HG02588 (cell line): ENCODE results near the gene ADCY6.

Experiments
- ATAC-seq: cut with Tn5 transposase; IDR thresholded peaks from one replicate; pipeline ENCODE4 v1.9.1; 2021; ENCODE audit warnings: mild to moderate bottlenecking, moderate library complexity; ENCODE audit not compliant: unreplicated experiment

Gene ADCY6

GRCh38 chr12:48816143-48816854 is 27.4 kb upstream of the ADCY6 start:
- ATAC-seq, result no peak

GRCh38 chr12:48815126-48816110 is 26.5 kb upstream of the ADCY6 start:
- ATAC-seq, result peak; percentile 33

GRCh38 chr12:48814262-48815125 is 25.6 kb upstream of the ADCY6 start:
- peak; percentile 81 for ATAC-seq

GRCh38 chr12:48813465-48814261 is 24.8 kb upstream of the ADCY6 start:
- ATAC-seq, result no peak

- ATAC-seq, result no peak
Observed at GRCh38 chr12:48812389-48812788, 23.5 kb upstream of the ADCY6 start.

GRCh38 chr12:48811437-48812090 is 22.7 kb upstream of the ADCY6 start:
- ATAC-seq, result no peak

- no peak for ATAC-seq
Observed at GRCh38 chr12:48810903-48811431, 22.1 kb upstream of the ADCY6 start.

GRCh38 chr12:48807981-48808380 is 19.1 kb upstream of the ADCY6 start:
- ATAC-seq, result no peak

- ATAC-seq, result no peak
Observed at GRCh38 chr12:48803675-48804074, 14.8 kb upstream of the ADCY6 start.

- no peak for ATAC-seq
Observed at GRCh38 chr12:48800971-48801370, 12.1 kb upstream of the ADCY6 start.

GRCh38 chr12:48800457-48800856 is 11.6 kb upstream of the ADCY6 start:
- no peak for ATAC-seq

GRCh38 chr12:48796976-48797375 is 8.1 kb upstream of the ADCY6 start:
- ATAC-seq, result no peak

- no peak for ATAC-seq
Observed at GRCh38 chr12:48795550-48796455, 6.9 kb upstream of the ADCY6 start.

GRCh38 chr12:48794870-48795269 is 6.0 kb upstream of the ADCY6 start:
- ATAC-seq, result no peak

GRCh38 chr12:48793696-48794095 is 4.8 kb upstream of the ADCY6 start:
- ATAC-seq, result no peak

- no peak for ATAC-seq
Observed at GRCh38 chr12:48789858-48790326, 1.0 kb upstream of the ADCY6 start.

- ATAC-seq, result no peak
Observed at GRCh38 chr12:48788524-48788853, 400 bp downstream of the ADCY6 start.

- no peak for ATAC-seq
Observed at GRCh38 chr12:48787791-48788523, 932 bp downstream of the ADCY6 start.
